ENCODE results near the gene BCOR. TPM values are rescaled to one million over a fixed set of nuclear protein-coding genes. Genes with fewer than 3 reads are reported as not detected.

BCOR gene
- total and polyA plus RNA-seq, 2 of the 13 experiments (the other 11 are each of a cell fraction or from before 2014, with no cell fraction given) = 14.3 to 15.2 TPM

- TF ChIP-seq PAXIP1 (CRISPR knock-in tag; conservative IDR thresholded peaks at IDR 0.05) (no peak; the same call in 1 of the 2 replicates), FOXK1 (CRISPR knock-in tag; IDR thresholded peaks at IDR 0.05; ENCODE audit: borderline replicate concordance, low read depth) (no peak), MTF1 (CRISPR knock-in tag; IDR thresholded peaks at IDR 0.05) (no peak), TBP (CRISPR knock-in tag; IDR thresholded peaks at IDR 0.05) (no peak), SAP130 (CRISPR knock-in tag; IDR thresholded peaks at IDR 0.05; ENCODE audit: low read depth) (no peak), CHD2 (IDR thresholded peaks at IDR 0.05; ENCODE audit: low read depth, low read length) (no peak), ONECUT2 (CRISPR knock-in tag; IDR thresholded peaks at IDR 0.05) (no peak), ETV5 (CRISPR knock-in tag; IDR thresholded peaks at IDR 0.05; ENCODE audit: borderline replicate concordance) (no peak), ZSCAN20 (CRISPR knock-in tag; IDR thresholded peaks at IDR 0.05; ENCODE audit: borderline replicate concordance) (no peak), FOXP1 (IDR thresholded peaks at IDR 0.05) (no peak), FOXP1 (CRISPR knock-in tag; IDR thresholded peaks at IDR 0.05) (no peak), ZBTB20 (CRISPR knock-in tag; IDR thresholded peaks at IDR 0.05; ENCODE audit: borderline replicate concordance, low read depth) (no peak), ZNF678 (CRISPR knock-in tag; IDR thresholded peaks at IDR 0.05) (no peak), SP2 (CRISPR knock-in tag; IDR thresholded peaks at IDR 0.05) (no peak), ARNTL (CRISPR knock-in tag; IDR thresholded peaks at IDR 0.05) (no peak), ZNF143 (CRISPR knock-in tag; IDR thresholded peaks at IDR 0.05) (no peak), ZNF615 (CRISPR knock-in tag; IDR thresholded peaks at IDR 0.05; ENCODE audit: borderline replicate concordance) (no peak), ZNF687 (CRISPR knock-in tag; IDR thresholded peaks at IDR 0.05) (peak; percentile 70), ZNF792 (CRISPR knock-in tag; IDR thresholded peaks at IDR 0.05) (no peak), SP4 (CRISPR knock-in tag; IDR thresholded peaks at IDR 0.05) (no peak), DNMT1 (CRISPR knock-in tag; IDR thresholded peaks at IDR 0.05) (no peak), TFAP4 (IDR thresholded peaks at IDR 0.05; ENCODE audit: borderline replicate concordance, low read depth) (no peak), ZNF331 (CRISPR knock-in tag; IDR thresholded peaks at IDR 0.05) (peak; percentile 88), ZNF543 (CRISPR knock-in tag; IDR thresholded peaks at IDR 0.05) (no peak), SALL2 (CRISPR knock-in tag; IDR thresholded peaks at IDR 0.05) (no peak)
Observed at GRCh38 chrX:40140706-40141499, 43.1 kb upstream of the BCOR start (continued).
